Measurements from ENCODE around the gene CTXN3.

DNA sequence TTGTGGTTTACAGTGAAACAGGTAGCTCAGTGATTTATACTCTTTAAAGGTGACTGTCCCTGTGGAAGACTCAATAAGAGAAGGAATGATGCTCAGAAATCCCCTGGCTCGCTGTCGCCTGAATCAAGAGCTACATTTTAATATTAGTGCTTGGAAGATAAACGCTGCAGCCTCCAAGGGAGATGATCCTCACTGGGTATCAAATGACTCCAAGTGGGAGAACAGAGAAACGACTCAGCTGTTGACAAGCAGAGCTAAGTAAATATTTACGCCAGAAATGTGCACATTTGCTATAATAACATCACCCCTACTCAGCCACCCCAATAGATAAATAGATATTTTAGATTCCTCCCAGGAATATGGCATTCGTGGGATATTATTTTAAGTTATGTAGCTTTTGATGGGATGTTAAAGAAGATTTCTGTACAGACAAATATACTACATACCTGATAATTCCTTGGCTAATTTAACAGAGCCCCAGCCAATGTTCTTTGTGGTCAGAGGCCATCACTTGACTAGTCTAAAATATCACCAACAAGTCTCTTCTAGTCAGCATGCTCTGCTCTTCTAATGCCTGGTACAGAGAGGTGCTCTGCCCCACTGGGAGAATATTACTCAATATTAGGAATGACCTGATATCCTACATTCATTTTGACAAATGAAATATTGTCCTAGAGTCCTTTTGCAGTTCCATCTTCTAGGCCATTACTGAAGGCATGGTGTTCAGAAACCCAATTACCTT lies 36.0 kb downstream of the CTXN3 start:
- TF ChIP-seq, protein P1, sequence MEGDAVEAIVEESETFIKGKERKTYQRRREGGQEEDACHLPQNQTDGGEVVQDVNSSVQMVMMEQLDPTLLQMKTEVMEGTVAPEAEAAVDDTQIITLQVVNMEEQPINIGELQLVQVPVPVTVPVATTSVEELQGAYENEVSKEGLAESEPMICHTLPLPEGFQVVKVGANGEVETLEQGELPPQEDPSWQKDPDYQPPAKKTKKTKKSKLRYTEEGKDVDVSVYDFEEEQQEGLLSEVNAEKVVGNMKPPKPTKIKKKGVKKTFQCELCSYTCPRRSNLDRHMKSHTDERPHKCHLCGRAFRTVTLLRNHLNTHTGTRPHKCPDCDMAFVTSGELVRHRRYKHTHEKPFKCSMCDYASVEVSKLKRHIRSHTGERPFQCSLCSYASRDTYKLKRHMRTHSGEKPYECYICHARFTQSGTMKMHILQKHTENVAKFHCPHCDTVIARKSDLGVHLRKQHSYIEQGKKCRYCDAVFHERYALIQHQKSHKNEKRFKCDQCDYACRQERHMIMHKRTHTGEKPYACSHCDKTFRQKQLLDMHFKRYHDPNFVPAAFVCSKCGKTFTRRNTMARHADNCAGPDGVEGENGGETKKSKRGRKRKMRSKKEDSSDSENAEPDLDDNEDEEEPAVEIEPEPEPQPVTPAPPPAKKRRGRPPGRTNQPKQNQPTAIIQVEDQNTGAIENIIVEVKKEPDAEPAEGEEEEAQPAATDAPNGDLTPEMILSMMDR (IDR thresholded peaks at IDR 0.05) = no peak
- TF ChIP-seq ZFX (IDR thresholded peaks at IDR 0.05; ENCODE audit: borderline replicate concordance) = no peak
